ENCODE data around the gene CYTH4. TPM values are rescaled to one million over a fixed set of nuclear protein-coding genes. Genes with fewer than 3 reads are reported as not detected.

CYTH4 gene
- total RNA-seq, 2 donors from 2014 or later = not detected

DNA sequence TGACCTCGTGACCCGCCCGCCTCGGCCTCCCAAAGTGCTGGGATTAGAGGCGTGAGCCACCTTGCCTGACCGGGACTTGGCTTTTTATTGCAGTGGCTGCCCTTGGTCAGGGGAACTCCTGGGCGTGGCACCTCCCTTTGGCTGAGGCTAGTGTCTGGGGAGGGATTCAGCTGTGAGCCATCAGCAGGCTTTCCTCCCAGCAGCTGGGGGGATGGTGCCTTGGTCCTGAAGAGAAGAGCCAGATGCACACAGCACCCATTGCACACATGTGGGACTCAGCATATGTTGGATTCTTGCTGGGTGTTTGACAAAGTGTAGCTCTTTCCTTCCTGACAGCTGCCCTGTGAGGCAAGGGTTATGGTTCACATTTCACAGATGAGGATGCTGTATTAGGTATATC, 8.4 kb downstream of the CYTH4 start:
- Histone ChIP-seq H3K36me3 (ENCODE audit: control insufficient read depth, insufficient read depth, low read length) (no peaks in the 10 kb centered on the region), H3K9ac (ENCODE audit: extremely low read depth, low read length, poor library complexity, severe bottlenecking) (no peak overlapping the region), H3K4me3 (ENCODE audit: low read length) (no peak overlapping the region), H3K4me1 (ENCODE audit: control insufficient read depth, insufficient read depth, low read length) (no peaks in the 10 kb centered on the region), H3K9me3 (ENCODE audit: control insufficient read depth, low read length) (no peaks in the 10 kb centered on the region), H3K27me3 (ENCODE audit: control insufficient read depth, insufficient read depth, low read length, poor library complexity, severe bottlenecking) (no peaks in the 10 kb centered on the region), H3K27ac (ENCODE audit: low read depth, low read length) (no peak overlapping the region)
- Mint-ChIP-seq H3K27me3 (ENCODE audit: insufficient read depth) (peaks cover 2% of the 10 kb centered on the region), H3K27ac (no peak overlapping the region), H3K4me3 (no peak overlapping the region), H3K4me1 (peaks cover 5% of the 10 kb centered on the region), H3K36me3 (ENCODE audit: low read depth) (no peaks in the 10 kb centered on the region), H3K9me3 (peaks cover 5% of the 10 kb centered on the region)
- TF ChIP-seq, protein P1, sequence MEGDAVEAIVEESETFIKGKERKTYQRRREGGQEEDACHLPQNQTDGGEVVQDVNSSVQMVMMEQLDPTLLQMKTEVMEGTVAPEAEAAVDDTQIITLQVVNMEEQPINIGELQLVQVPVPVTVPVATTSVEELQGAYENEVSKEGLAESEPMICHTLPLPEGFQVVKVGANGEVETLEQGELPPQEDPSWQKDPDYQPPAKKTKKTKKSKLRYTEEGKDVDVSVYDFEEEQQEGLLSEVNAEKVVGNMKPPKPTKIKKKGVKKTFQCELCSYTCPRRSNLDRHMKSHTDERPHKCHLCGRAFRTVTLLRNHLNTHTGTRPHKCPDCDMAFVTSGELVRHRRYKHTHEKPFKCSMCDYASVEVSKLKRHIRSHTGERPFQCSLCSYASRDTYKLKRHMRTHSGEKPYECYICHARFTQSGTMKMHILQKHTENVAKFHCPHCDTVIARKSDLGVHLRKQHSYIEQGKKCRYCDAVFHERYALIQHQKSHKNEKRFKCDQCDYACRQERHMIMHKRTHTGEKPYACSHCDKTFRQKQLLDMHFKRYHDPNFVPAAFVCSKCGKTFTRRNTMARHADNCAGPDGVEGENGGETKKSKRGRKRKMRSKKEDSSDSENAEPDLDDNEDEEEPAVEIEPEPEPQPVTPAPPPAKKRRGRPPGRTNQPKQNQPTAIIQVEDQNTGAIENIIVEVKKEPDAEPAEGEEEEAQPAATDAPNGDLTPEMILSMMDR (conservative IDR thresholded peaks at IDR 0.05) = no peak
- no peak for DNase-seq
- WGBS, 2 experiments (ENCODE audit: insufficient coverage in 1 of 2, insufficient read length in 1 of 2) = 90 to 93% methylated on average over 3 to 7 of the region's 7 CpGs

DNA sequence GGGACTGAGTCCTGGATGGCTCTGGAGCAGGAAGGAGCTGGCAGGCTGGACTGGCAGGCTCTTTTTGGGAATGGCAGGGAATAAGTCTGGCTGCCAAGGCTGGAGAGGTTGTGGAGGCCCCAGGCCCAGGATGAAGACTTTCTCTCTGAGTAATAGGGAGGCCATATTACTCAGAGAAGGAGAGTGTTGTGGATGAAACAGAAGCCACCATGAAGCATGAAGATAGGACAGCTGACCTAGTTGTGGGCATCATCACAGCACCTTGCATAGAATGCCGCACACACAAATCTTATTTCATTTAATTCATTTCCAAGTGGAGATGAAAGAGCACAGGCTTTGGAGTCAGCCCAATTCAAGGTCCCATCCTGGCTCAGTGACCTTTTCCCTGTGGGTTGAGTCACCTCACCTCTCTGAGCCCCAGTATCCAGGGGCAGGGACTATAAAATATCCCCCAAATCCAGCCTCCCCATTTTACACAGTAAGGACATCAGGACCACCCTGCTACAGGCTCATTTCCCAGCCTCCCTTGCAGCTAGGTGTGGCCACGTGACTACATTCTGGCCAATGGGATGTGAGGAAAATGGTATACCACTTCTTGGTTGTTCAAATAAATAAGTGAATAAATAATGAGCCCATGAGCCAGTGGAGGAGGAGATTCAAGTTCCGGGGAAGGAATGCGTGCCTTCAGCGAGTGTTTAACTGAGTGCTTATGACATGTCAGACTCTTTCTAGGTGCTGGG, 9.4 kb downstream of the CYTH4 start:
- Mint-ChIP-seq H3K27me3 (ENCODE audit: insufficient read depth) (peaks cover 1% of the 10 kb centered on the region), H3K4me1 (peaks cover 5% of the 10 kb centered on the region), H3K9me3 (peaks cover 5% of the 10 kb centered on the region), H3K4me3 (no peak overlapping the region), H3K36me3 (ENCODE audit: low read depth) (no peaks in the 10 kb centered on the region), H3K27ac (no peak overlapping the region)
- no peaks in the 10 kb centered on the region for H3K27me3 ChIP-seq (ENCODE audit: control insufficient read depth, insufficient read depth, low read length, poor library complexity, severe bottlenecking)
- H3K9ac ChIP-seq (ENCODE audit: extremely low read depth, low read length, poor library complexity, severe bottlenecking) = no peak overlapping the region
- no peaks in the 10 kb centered on the region for H3K9me3 ChIP-seq (ENCODE audit: control insufficient read depth, low read length)
- H3K4me1 ChIP-seq (ENCODE audit: control insufficient read depth, insufficient read depth, low read length) = no peaks in the 10 kb centered on the region
- TF ChIP-seq, protein P1 (conservative IDR thresholded peaks at IDR 0.05) = no peak
- no peak overlapping the region for H3K27ac ChIP-seq (ENCODE audit: low read depth, low read length)
- H3K36me3 ChIP-seq (ENCODE audit: control insufficient read depth, insufficient read depth, low read length) = no peaks in the 10 kb centered on the region
- no peak for DNase-seq
- WGBS, 2 experiments (ENCODE audit: insufficient coverage in 1 of 2, insufficient read length in 1 of 2) = 94% methylated on average over 5 of the region's 5 CpGs
- no peak overlapping the region for H3K4me3 ChIP-seq (ENCODE audit: low read length)

DNA sequence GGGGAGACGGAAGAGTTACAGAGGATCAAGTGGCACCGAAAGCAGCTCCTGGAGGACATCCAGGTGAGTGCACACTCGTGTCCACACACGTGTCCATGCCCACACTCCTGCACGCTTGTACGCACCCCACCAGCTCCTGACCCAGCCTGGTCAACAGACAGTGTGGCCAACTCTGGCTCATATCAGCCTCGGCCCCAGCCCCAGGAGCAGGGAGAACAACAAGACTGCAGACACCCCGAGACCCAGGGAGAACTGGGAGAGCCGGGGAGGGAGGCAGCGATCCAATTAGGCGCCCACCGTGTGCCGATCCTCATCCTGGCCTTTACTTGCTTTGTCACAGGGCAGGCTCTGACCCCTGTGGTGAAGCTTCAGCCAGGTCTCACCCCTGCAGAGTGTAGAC, 10.3 kb downstream of the CYTH4 start:
- Histone ChIP-seq H3K4me1 (ENCODE audit: control insufficient read depth, insufficient read depth, low read length) (no peaks in the 10 kb centered on the region), H3K4me3 (ENCODE audit: low read length) (no peak overlapping the region), H3K27ac (ENCODE audit: low read depth, low read length) (no peak overlapping the region), H3K27me3 (ENCODE audit: control insufficient read depth, insufficient read depth, low read length, poor library complexity, severe bottlenecking) (no peaks in the 10 kb centered on the region), H3K9me3 (ENCODE audit: control insufficient read depth, low read length) (no peaks in the 10 kb centered on the region), H3K36me3 (ENCODE audit: control insufficient read depth, insufficient read depth, low read length) (no peaks in the 10 kb centered on the region), H3K9ac (ENCODE audit: extremely low read depth, low read length, poor library complexity, severe bottlenecking) (no peak overlapping the region)
- Mint-ChIP-seq H3K4me1 (peaks cover 5% of the 10 kb centered on the region), H3K36me3 (ENCODE audit: low read depth) (no peaks in the 10 kb centered on the region), H3K4me3 (no peak overlapping the region), H3K27me3 (ENCODE audit: insufficient read depth) (no peaks in the 10 kb centered on the region), H3K27ac (no peak overlapping the region), H3K9me3 (peaks cover 5% of the 10 kb centered on the region)
- 86 to 87% methylated on average over 9 to 13 of the region's 13 CpGs for WGBS, 2 experiments (ENCODE audit: insufficient coverage in 1 of 2, insufficient read length in 1 of 2)
- TF ChIP-seq, protein P1 (conservative IDR thresholded peaks at IDR 0.05) = no peak
- DNase-seq = no peak
